CD14-positive monocyte (primary cell): ENCODE measurements around the gene RBBP9. TPM values are rescaled to one million over a fixed set of nuclear protein-coding genes. Genes with fewer than 3 reads are reported as not detected.

Source experiments
- DNase-seq, 3 donors: peaks; one replicate each; pipeline ENCODE4 v3.0.0-alpha.2; 2011 to 2022
- H2AFZ ChIP-seq: 2 replicates; pipeline ENCODE4 v1.6.0; 2012; ENCODE audit warnings: mild to moderate bottlenecking, low read depth, low read length, inconsistent platforms; ENCODE audit not compliant: insufficient read depth, poor library complexity, severe bottlenecking
- H3K27ac ChIP-seq, 2 donors: 1 replicate in 1 of 2; 2 replicates in 1 of 2; pipeline ENCODE4 v1.5.1; 2012 to 2013; ENCODE audit warnings: low read length in 2 of 2, control low read depth in 1 of 2, inconsistent platforms in 1 of 2, low read depth in 1 of 2, mild to moderate bottlenecking in 1 of 2
- H3K27me3 ChIP-seq, 2 donors: one replicate each; pipeline versions ENCODE4 v1.6.0 to v1.6.1; 2011 to 2013; ENCODE audit warnings: low read length in 2 of 2; ENCODE audit not compliant: control insufficient read depth in 2 of 2, insufficient read depth in 2 of 2
- H3K36me3 ChIP-seq, 2 donors: replicated peaks in 1 of 2; 1 replicate in 1 of 2; 2 replicates in 1 of 2; pipeline versions ENCODE4 v1.5.1 to v1.6.1; 2012 to 2013; ENCODE audit warnings: low read length in 2 of 2, control low read depth in 1 of 2, inconsistent platforms in 1 of 2, mild to moderate bottlenecking in 1 of 2; ENCODE audit not compliant: insufficient read depth in 2 of 2, control insufficient read depth in 1 of 2
- H3K4me1 ChIP-seq, 2 donors: 1 replicate in 1 of 2; 2 replicates in 1 of 2; pipeline versions ENCODE4 v1.5.1 to v1.6.1; 2012 to 2013; ENCODE audit warnings: low read length in 2 of 2, control low read depth in 1 of 2, inconsistent platforms in 1 of 2, mild to moderate bottlenecking in 1 of 2, moderate library complexity in 1 of 2; ENCODE audit not compliant: insufficient read depth in 2 of 2, control insufficient read depth in 1 of 2
- H3K4me2 ChIP-seq: replicated peaks from 2 replicates; pipeline ENCODE3; 2012; ENCODE audit warnings: low read length, moderate library complexity, mild to moderate bottlenecking; ENCODE audit not compliant: poor library complexity, severe bottlenecking; ENCODE audit errors: extremely low read depth
- H3K4me3 ChIP-seq, 3 experiments: fragments of 200-600 bp in 1 of 3; sonication (generic) in 1 of 3; replicated peaks in 1 of 3; 1 replicate in 2 of 3; 2 replicates in 1 of 3; pipeline ENCODE4 v1.5.1; 2011 to 2013; ENCODE audit warnings: low read length in 3 of 3, mild to moderate bottlenecking in 3 of 3, control low read depth in 2 of 3, low read depth in 2 of 3, inconsistent platforms in 1 of 3, moderate library complexity in 1 of 3
- H3K79me2 ChIP-seq: 2 replicates; pipeline ENCODE4 v1.6.0; 2012; ENCODE audit warnings: mild to moderate bottlenecking, control low read depth, inconsistent platforms, low read length, moderate library complexity; ENCODE audit not compliant: insufficient read depth
- H3K9ac ChIP-seq: 2 replicates; pipeline ENCODE4 v1.6.0; 2017; ENCODE audit warnings: low read length, mild to moderate bottlenecking; ENCODE audit not compliant: insufficient read depth, poor library complexity, severe bottlenecking
- H3K9me3 ChIP-seq, 2 donors: replicated peaks in 1 of 2; 1 replicate in 1 of 2; 2 replicates in 1 of 2; pipeline versions ENCODE4 v1.5.1 to v1.6.1; 2012 to 2013; ENCODE audit warnings: low read length in 2 of 2, control low read depth in 1 of 2; ENCODE audit not compliant: control insufficient read depth in 1 of 2, insufficient read depth in 1 of 2
- H4K20me1 ChIP-seq: 2 replicates; pipeline ENCODE4 v1.6.0; 2012; ENCODE audit warnings: mild to moderate bottlenecking, low read length, control low read depth, moderate library complexity; ENCODE audit not compliant: insufficient read depth
- H3K27ac Mint-ChIP-seq, 7 donors: one replicate each; pipeline ENCODE4 v1.8.0; 2020; ENCODE audit warnings: mild to moderate bottlenecking in 7 of 7, mixed read lengths in 7 of 7, moderate library complexity in 6 of 7, inconsistent platforms in 2 of 7
- H3K27me3 Mint-ChIP-seq, 3 donors: one replicate each; pipeline ENCODE4 v1.8.0; 2021 to 2022; ENCODE audit warnings: low read depth in 3 of 3, mild to moderate bottlenecking in 3 of 3, mixed read lengths in 3 of 3, moderate library complexity in 3 of 3, inconsistent platforms in 1 of 3
- H3K36me3 Mint-ChIP-seq, 2 donors: one replicate each; pipeline ENCODE4 v1.8.0; 2020; ENCODE audit warnings: mixed read lengths in 2 of 2, inconsistent platforms in 1 of 2, mild to moderate bottlenecking in 1 of 2
- H3K4me1 Mint-ChIP-seq: one replicate; pipeline ENCODE4 v1.8.0; 2020; ENCODE audit warnings: mild to moderate bottlenecking, mixed read lengths
- H3K4me3 Mint-ChIP-seq, 2 donors: one replicate each; pipeline ENCODE4 v1.8.0; 2020; ENCODE audit warnings: mild to moderate bottlenecking in 2 of 2, mixed read lengths in 2 of 2, moderate library complexity in 1 of 2
- H3K9me3 Mint-ChIP-seq, 7 donors: one replicate each; pipeline ENCODE4 v1.8.0; 2020 to 2022; ENCODE audit warnings: mixed read lengths in 7 of 7, mild to moderate bottlenecking in 6 of 7, moderate library complexity in 6 of 7, inconsistent platforms in 2 of 7
- WGBS: methylation state at CpG from one replicate; pipeline ENCODE4 v1.1.5; 2013; ENCODE audit warnings: missing lambda C conversion rate; ENCODE audit not compliant: insufficient coverage; 5-methylcytosine and 5-hydroxymethylcytosine counted together
- intact Hi-C, 2 donors: fragments of 100-400 bp; cut with micrococcal nuclease; formaldehyde crosslinking; loops; one replicate each; pipeline versions ENCODE4 v1.15.0 to v1.15.1; 2023
- polyA plus RNA-seq, 3 donors: library from polyadenylated mRNA; depleted of rRNA in 1 of 3; unstranded in 2 of 3; stranded (reverse) in 1 of 3; fragments of 300-500 nt in 2 of 3; fragments of >200 nt in 1 of 3; fragmentation: Illumina TruSeq in 2 of 3; gene quantifications; 1 replicate in 2 of 3; 2 replicates in 1 of 3; pipeline ENCODE4 v1.2.3, GENCODE V29; 2012 to 2021
- TF ChIP-seq, protein P1 (sequence below): fragments of 200-600 bp; IDR thresholded peaks from one replicate; pipeline ENCODE4 v1.8.0; 2022; ENCODE audit warnings: antibody characterized with exemption, mild to moderate bottlenecking

The RBBP9 gene
- polyA plus RNA-seq, 3 donors = 3.5 to 6.9 (median 5.2) TPM

DNA sequence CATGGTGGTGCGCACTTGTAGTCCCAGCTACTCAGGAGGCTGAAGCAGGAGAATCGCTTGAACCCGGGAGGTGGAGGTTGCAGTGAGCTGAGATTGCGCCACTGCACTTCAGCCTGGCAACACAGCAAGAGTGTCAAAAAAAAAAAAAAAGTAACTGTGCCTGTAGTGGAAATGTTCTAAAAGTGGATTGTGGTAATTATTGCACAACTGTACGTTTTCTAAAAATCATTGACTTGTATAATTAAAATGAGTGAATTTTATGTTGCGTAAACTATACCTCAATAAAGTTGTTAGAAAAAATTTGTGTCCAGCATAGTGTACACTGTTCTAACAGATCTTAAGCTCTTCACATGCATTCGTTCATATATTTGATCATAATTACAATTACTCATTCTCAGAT lies 16.2 kb upstream of the RBBP9 start:
- TF ChIP-seq, protein P1, sequence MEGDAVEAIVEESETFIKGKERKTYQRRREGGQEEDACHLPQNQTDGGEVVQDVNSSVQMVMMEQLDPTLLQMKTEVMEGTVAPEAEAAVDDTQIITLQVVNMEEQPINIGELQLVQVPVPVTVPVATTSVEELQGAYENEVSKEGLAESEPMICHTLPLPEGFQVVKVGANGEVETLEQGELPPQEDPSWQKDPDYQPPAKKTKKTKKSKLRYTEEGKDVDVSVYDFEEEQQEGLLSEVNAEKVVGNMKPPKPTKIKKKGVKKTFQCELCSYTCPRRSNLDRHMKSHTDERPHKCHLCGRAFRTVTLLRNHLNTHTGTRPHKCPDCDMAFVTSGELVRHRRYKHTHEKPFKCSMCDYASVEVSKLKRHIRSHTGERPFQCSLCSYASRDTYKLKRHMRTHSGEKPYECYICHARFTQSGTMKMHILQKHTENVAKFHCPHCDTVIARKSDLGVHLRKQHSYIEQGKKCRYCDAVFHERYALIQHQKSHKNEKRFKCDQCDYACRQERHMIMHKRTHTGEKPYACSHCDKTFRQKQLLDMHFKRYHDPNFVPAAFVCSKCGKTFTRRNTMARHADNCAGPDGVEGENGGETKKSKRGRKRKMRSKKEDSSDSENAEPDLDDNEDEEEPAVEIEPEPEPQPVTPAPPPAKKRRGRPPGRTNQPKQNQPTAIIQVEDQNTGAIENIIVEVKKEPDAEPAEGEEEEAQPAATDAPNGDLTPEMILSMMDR = no peak
- Histone ChIP-seq H3K36me3 (peaks cover 23 to 51% of the 10 kb centered on the region in 2 donors), H3K4me2 (no peak overlapping the region), H2AFZ (no peak overlapping the region), H3K79me2 (peaks cover 86% of the 10 kb centered on the region), H3K27ac (peak overlapping the region; percentile 60 to 64), H3K27me3 (no peaks in the 10 kb centered on the region), H3K4me3 (no peak overlapping the region), H3K9ac (no peak overlapping the region), H4K20me1 (no peaks in the 10 kb centered on the region), H3K9me3 (no peaks in the 10 kb centered on the region), H3K4me1 (peaks cover 49 to 57% of the 10 kb centered on the region in 2 donors)
- Mint-ChIP-seq H3K27ac (peak overlapping the region; percentile 76 to 91 (median 88)), H3K4me3 (no peak overlapping the region), H3K27me3 (no peaks in the 10 kb centered on the region), H3K4me1 (peaks cover 54% of the 10 kb centered on the region), H3K36me3 (peaks cover 22 to 34% of the 10 kb centered on the region in 2 donors), H3K9me3 (peaks cover 0 to 3% (median 0%) of the 10 kb centered on the region in 7 donors)
- 50% methylated on average over 2 of the region's 7 CpGs for WGBS
- intact Hi-C loops = loop anchor here (5.0 to 10.0 kb wide), 2 partner anchors 46 to 98 kb away; partner anchors contain the start of genes DZANK1 (in 1 of the 2) and POLR3F (in 1 of the 2)
- DNase-seq = peak in 1 of 3 donors; percentile 16

DNA sequence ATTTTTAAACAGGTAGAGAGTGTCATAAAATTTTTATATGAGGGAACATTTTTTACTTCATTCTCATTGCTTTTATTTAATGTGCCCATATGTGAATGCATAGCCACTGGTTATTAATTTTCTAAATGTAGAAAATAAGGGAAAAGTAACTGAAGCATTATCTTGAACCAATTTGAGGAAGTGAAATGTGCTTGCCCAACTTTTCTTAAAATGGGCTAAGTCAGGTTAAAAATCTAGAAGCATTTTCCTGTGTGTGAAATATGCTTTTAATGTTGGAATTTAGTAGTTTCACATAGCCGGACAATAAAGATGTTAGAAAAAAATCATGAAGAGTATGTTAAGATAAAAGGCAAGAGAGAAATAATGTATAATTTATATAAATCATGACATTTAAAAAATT lies 14.5 kb upstream of the RBBP9 start:
- intact Hi-C loops = loop anchor here (5.0 to 10.0 kb wide), 2 partner anchors 44 to 97 kb away; partner anchors contain the start of genes DZANK1 (in 1 of the 2) and POLR3F (in 1 of the 2)
- Mint-ChIP-seq H3K36me3 (peaks cover 22 to 34% of the 10 kb centered on the region in 2 donors), H3K9me3 (peaks cover 0 to 3% (median 0%) of the 10 kb centered on the region in 7 donors), H3K4me3 (peak overlapping the region in 1 of 2 donors; percentile 51), H3K4me1 (peaks cover 62% of the 10 kb centered on the region), H3K27ac (peak overlapping the region; percentile 91 to 100 (median 94)), H3K27me3 (no peaks in the 10 kb centered on the region)
- no peaks in the 10 kb centered on the region for H3K9me3 ChIP-seq
- no peak overlapping the region for H3K9ac ChIP-seq
- no peak overlapping the region for H2AFZ ChIP-seq
- no peaks in the 10 kb centered on the region for H3K27me3 ChIP-seq
- H3K27ac ChIP-seq = peak overlapping the region in 1 of 2 donors; percentile 80
- peaks cover 76% of the 10 kb centered on the region for H3K79me2 ChIP-seq
- H3K4me2 ChIP-seq = peak overlapping the region; percentile 45
- H3K4me3 ChIP-seq = peak overlapping the region in 1 of 3 experiments; percentile 31
- no peaks in the 10 kb centered on the region for H4K20me1 ChIP-seq
- TF ChIP-seq, protein P1 = no peak
- peak; percentile 29 to 69 (median 61) for DNase-seq
- WGBS = no CpG with 5 or more reads among the region's 1 CpG
- peaks cover 56 to 65% of the 10 kb centered on the region in 2 donors for H3K4me1 ChIP-seq
- peaks cover 15 to 35% of the 10 kb centered on the region in 2 donors for H3K36me3 ChIP-seq
